HG03280 (cell line): Measurements from ENCODE around the gene JADE1.

Source experiments
- ATAC-seq: cut with Tn5 transposase; IDR thresholded peaks from one replicate; pipeline ENCODE4 v1.9.1; 2021; ENCODE audit warnings: mild to moderate bottlenecking, moderate library complexity; ENCODE audit not compliant: unreplicated experiment

Gene JADE1

DNA sequence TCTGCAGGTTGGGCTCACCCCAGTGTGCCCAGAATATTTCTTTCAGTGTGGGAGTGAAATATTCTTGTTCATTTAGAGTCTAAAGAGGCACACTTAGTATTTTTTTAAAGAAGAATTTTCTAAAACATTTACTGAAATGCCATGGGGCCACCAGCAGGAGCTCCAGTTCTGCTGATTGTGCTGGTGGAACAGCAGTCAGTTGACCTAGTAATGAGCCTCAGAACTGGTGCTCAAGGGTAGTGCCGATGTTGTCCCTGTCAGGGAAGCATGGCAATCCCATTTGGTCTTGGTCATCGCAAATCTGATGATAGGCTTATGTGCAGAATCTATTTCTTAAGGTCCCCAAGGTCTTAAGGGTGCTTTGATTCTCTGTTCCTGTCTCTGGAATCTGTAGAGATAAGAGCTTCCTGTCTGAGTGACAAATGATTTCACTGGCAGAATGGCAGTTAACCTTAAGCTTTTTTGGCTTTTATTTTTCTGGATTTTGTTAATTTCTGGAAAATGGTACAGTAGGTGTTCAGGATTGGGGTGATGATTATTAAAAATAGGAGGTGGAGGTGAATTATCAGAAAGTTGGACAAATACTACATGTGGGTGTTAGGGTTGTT is 31.3 kb downstream of the JADE1 start:
- ATAC-seq = no peak

DNA sequence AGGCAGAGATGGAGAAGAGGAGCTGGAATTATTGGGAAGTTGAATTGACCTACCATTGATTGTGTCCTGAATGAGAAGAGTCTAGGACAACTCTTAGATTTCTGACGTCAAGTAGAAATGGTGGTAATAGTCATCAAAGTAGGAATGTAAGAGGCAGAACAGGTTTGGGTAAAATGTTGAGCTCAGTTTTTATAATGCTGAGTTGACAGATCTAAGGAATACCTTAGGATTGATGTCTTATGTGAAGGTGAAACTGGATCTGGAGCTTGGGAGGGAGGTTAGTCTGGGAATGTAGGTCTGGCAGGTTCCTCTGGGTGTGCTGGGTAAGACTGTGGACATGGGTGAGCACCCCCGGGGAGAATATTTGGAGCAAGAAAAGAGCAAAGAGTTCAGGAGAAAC is 31.9 kb downstream of the JADE1 start:
- ATAC-seq = no peak

DNA sequence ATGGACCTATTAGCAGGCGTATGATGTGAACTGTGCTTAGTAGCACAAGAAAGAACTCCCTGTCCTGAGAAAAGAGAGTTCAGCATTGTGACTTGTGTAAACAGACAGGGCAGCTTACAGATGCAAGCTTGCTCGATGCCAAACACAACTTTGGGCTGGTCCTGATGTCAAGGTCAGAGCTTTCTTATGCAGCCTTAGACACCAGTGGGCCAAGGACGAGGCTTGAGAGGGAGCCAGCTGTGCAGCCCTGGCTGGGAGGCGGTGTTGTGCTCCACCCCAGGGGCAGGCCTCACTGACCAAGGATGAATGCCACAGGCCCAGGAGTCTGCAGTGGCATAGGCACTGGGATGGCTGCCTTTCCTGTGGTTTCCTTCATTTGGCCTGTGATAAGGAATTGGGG is 35.4 kb downstream of the JADE1 start:
- no peak for ATAC-seq

GRCh38 chr4:128846063-128846462 is 36.6 kb downstream of the JADE1 start:
- ATAC-seq = no peak

DNA sequence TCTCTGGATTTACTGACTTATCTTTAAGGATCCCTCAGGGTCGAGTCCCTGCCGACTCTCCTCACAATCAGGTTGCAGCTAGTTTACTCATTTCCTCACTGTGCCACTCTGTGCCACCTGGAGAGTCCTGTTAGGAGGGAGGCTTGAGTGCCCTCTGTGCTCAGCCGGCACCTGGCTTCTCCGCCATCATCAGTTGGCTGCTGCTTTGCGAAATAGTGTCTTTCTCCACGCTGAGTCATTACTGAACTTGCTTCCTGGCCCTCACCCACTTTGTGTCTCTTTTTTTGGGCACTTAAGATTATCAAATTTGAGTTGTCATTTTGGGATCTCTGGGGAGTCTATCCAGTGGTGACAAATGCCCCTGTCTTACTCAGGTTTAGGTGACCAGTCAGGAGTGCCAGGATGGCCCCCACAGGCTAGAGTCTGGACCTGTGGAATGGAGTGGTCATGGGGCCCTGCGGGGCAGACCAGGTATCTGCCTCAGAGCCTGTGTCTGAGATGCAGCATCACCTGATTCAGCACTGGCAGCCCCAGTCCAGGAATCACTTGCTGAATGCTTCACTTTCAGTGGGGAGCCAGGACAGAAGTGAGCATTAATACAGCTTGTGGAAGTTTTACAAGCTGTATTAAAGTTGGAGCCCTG is 37.7 kb downstream of the JADE1 start:
- ATAC-seq = no peak

- ATAC-seq = no peak
These were observed 39.0 kb downstream of the JADE1 start for GRCh38 chr4:128848461-128848860.

DNA sequence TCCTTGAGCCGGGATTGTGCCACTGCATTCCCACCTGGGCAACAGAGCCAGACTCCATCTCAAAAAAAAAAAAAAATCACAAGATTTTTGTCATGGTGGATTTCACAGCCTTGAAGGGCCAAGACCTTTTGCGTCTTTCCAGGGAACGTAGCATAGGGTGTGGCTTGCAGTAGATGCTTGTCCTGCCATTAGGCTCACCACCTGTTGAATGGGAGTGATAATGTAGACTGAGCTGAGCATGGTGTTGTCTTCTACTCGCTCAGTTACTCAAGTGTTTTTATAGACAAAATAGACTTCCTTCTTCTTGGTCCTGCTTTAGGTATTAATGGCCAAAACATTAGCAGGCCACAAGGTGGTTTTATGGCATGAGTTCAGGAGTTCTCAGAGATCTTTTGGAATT is 40.8 kb downstream of the JADE1 start:
- ATAC-seq = no peak

DNA sequence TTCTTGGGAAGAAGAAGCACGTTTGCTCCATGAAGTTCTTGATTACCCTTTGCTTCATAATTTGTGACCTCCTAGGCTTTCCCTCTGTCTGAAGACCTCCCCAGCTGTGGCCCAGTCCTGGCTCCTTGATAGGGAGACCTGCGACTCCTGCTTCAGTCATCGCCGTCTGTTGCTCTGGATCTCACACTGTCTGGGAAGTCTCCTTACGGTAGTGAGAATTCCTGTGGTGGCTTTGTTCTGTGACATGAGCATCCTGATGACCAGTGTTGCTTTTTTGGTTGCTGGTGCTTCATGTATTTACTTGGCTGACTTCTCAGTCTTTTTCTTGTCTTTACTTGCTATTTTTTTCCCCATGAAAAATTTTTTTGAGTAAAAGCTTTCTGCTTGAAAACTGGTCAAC is 44.2 kb downstream of the JADE1 start:
- ATAC-seq = no peak

DNA sequence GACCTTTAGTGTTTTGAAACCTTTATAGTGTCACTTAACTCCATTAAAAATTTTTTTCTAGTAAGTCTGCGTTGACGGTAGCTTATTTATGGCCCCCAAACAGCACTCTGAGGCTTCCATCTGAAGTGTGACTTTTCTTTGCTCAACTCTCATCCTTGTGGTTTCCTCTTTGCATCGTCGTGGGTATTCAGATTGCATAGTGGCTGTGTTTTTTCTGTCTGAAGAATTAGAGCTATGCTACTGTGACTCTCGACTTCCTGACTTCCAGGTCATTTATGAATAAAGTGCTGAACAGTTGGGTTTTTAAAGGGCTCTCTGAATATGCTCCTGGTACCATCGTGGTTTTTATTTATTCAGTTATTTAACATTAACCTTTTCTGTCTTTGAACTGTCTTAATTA is 44.9 kb downstream of the JADE1 start:
- ATAC-seq = peak; percentile 56

DNA sequence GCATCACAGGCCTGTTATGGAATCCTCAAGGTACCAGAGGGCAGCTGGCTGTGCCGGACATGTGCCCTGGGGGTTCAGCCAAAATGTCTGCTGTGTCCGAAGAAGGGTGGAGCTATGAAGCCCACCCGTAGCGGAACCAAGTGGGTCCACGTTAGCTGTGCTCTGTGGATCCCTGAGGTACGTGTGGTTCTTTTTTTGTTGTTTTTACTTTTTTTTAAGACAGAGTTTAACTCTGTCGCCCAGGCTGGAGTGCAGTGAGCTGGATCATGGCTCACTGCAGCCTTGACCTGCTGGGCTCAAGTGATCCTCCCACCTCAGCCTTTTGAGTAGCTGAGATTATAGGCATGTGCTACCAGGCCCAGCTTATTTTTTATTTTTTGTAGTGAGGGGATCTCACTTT is 46.1 kb downstream of the JADE1 start:
- no peak for ATAC-seq

- no peak for ATAC-seq
These were observed 46.7 kb downstream of the JADE1 start for GRCh38 chr4:128856246-128856645.

DNA sequence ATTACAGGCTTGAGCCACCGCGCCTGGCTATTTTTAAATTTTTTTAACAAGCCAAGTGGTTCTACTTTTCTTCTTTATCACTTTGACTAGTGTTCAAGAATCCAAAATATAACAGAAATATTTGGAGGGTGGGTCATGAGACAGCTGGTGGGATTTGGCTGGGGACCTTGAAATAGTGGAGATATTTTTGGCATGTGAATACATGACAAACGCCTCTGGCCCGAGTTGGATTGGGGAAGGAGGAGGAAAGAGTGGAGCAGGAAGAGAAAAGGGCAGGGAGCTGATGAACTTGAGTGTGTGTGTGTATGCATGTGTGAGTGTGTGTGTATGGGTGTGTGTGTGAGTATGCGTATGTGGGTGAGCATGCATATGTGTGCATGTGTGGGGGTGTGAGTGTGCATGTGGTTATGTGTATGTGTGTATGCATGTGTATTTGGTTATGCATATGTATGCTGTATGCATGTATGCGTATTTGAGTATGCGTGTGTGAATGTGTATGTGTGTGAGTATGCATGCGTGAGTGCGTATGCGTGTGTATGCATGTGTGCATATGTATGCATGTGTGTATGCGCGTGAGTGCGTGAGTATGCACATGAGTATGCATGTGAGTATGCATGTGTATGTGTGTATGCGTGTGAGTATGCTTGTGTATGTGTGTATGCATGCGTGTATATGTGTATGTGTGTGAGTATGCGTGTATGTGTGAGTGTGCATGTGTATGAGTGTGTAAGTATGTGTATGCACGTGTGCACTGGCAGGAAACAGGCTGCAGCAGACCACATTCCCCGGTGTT is 49.6 kb downstream of the JADE1 start:
- ATAC-seq = no peak

- ATAC-seq = no peak
These were observed 50.6 kb downstream of the JADE1 start for GRCh38 chr4:128859887-128860677.

GRCh38 chr4:128861856-128862518 is 52.5 kb downstream of the JADE1 start:
- no peak for ATAC-seq

DNA sequence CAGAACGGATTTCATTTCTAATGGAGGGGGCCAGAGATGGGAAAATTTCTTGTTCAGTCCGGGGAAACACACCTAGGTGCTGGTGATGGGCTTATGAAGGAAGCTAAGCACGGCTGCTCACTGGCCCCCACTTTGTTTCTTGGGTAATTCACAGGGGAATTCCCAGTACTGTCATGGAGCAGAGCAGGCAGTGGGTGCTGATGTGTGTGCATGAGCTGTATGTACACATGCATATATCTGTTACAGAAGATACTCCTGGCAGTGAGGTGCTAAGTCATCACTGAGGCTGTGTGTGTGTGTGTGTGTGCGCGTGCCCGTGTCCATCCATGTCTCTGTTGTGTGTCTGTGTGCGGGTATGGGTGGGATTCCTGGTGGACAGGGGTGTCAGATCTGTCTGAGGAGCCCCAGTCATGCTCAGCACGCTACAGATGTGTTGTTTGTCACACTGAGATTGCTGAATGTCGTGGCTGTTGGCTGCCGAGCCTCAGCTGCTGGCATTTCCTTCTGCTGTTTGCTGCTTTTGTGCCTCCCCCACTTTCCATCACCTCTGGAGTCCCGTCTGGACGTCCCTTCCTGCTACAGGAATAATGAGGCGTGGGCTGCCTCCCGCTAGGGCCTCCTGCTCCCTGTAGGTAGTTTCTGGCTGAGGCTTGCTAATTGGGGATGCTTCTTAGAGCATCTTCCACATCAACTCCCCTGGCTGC is 53.3 kb downstream of the JADE1 start:
- ATAC-seq = peak; percentile 48

GRCh38 chr4:128863312-128864075 is 54.0 kb downstream of the JADE1 start:
- peak; percentile 43 for ATAC-seq

DNA sequence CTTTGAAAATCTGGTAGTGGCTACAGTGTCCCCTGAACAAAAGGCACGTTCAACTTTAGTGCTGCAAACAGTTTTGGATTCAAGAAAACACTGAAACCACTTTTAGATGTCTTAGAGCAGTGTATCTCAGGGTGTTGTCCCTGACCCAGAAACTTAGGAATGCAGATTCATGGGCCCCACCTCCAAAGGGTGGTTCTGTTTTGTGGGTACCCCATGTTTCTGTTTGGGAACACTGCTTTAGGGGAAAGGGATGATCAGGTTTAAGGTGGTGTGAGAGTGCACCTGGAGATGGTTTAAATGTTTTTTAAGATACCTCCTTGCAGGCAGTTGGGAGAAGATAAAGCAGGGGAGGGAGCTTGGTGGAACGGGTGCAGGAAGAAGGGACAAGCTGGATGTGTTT is 55.6 kb downstream of the JADE1 start:
- no peak for ATAC-seq

DNA sequence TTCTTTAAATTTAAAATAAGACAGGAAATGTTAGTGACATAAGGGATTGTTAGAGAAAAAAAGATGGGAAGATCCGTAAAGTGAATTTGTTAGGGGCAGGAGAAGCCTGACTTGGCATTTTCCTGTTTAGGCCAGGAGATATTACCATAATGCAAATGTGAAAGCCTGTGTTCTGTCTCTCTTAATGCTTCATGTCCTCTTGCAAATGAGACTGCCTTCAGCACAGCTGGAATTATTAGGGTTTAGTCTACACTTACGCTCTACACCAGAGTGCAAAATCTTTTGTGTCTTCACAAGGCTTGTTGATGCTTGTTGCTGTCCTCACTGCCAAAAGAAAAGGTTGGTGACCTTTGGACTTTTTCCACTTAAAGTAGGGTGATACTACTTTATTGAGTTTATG is 56.8 kb downstream of the JADE1 start:
- ATAC-seq = no peak

DNA sequence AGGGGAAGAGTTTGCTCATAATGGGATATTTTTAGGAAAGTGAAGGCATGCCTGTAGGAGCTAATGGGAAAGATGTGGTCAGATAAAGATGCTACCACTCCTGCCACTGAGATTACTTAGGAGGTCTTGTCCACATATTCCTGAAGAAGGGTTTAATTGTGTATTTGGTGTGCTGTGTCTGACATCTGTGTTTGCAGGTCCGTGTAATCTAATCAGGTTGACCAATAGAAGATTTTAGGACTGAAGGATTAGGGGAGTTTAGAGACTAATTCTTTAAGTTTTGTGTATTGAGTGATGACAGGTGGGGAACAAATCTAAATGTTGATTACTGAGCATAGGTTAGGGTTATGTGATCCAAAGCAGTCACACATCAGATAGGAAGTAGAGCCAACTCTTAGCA is 57.2 kb downstream of the JADE1 start:
- no peak for ATAC-seq

- ATAC-seq = no peak
These were observed 59.3 kb downstream of the JADE1 start for GRCh38 chr4:128868758-128869157.
